Measurements from ENCODE around the gene PLEKHA4.

- TF ChIP-seq, protein P1, sequence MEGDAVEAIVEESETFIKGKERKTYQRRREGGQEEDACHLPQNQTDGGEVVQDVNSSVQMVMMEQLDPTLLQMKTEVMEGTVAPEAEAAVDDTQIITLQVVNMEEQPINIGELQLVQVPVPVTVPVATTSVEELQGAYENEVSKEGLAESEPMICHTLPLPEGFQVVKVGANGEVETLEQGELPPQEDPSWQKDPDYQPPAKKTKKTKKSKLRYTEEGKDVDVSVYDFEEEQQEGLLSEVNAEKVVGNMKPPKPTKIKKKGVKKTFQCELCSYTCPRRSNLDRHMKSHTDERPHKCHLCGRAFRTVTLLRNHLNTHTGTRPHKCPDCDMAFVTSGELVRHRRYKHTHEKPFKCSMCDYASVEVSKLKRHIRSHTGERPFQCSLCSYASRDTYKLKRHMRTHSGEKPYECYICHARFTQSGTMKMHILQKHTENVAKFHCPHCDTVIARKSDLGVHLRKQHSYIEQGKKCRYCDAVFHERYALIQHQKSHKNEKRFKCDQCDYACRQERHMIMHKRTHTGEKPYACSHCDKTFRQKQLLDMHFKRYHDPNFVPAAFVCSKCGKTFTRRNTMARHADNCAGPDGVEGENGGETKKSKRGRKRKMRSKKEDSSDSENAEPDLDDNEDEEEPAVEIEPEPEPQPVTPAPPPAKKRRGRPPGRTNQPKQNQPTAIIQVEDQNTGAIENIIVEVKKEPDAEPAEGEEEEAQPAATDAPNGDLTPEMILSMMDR (conservative IDR thresholded peaks at IDR 0.05; ENCODE audit: low read length), result no peak
- no peak for TF ChIP-seq EZH2phosphoT487 (IDR thresholded peaks at IDR 0.05; ENCODE audit: borderline replicate concordance, low read depth, low read length)
These were observed 15.3 kb upstream of the PLEKHA4 start for GRCh38 chr19:48883726-48884125.

Data from OCI-LY7 (cell line).